Endodermal cell (in vitro differentiated cells): ENCODE data around the gene BFAR. TPM values are rescaled to one million over a fixed set of nuclear protein-coding genes. Genes with fewer than 3 reads are reported as not detected.
A peak's percentile ranks its signal among the peaks of the same experiment; 100 is the strongest.

Experiments
- DNase-seq: peaks from one replicate; pipeline ENCODE4 v3.0.0-alpha.2; 2017
- H3K27ac ChIP-seq: 2 replicates; pipeline ENCODE4 v1.5.1; 2013; ENCODE audit warnings: mild to moderate bottlenecking, low read depth, low read length, moderate library complexity
- H3K27me3 ChIP-seq: 2 replicates; pipeline ENCODE4 v1.6.1; 2013; ENCODE audit warnings: mild to moderate bottlenecking, low read length, moderate library complexity; ENCODE audit not compliant: insufficient read depth, control insufficient read depth, poor library complexity, severe bottlenecking
- H3K36me3 ChIP-seq: 2 replicates; pipeline ENCODE4 v1.7.0; 2013; ENCODE audit warnings: mild to moderate bottlenecking, low read length, moderate library complexity; ENCODE audit not compliant: control insufficient read depth, insufficient read depth
- H3K4me1 ChIP-seq: one replicate; pipeline ENCODE4 v1.7.0; 2013; ENCODE audit warnings: low read length; ENCODE audit not compliant: control insufficient read depth, insufficient read depth
- H3K4me3 ChIP-seq: 2 replicates; pipeline ENCODE4 v1.5.1; 2013; ENCODE audit warnings: mild to moderate bottlenecking, low read length, moderate library complexity
- H3K9ac ChIP-seq: 2 replicates; pipeline ENCODE4 v1.6.1; 2013; ENCODE audit warnings: mild to moderate bottlenecking, low read length, moderate library complexity; ENCODE audit not compliant: poor library complexity, severe bottlenecking; ENCODE audit errors: extremely low read depth
- H3K9me3 ChIP-seq: 2 replicates; pipeline ENCODE4 v1.6.1; 2013; ENCODE audit warnings: mild to moderate bottlenecking, low read length, moderate library complexity; ENCODE audit not compliant: control insufficient read depth
- H3K27ac Mint-ChIP-seq: 2 replicates; pipeline ENCODE4 v1.8.0; 2020; ENCODE audit warnings: mixed read lengths
- H3K27me3 Mint-ChIP-seq: 2 replicates; pipeline ENCODE4 v1.8.0; 2021; ENCODE audit warnings: mild to moderate bottlenecking, mixed read lengths; ENCODE audit not compliant: insufficient read depth
- H3K36me3 Mint-ChIP-seq: 2 replicates; pipeline ENCODE4 v1.8.0; 2020; ENCODE audit warnings: low read depth, mixed read lengths
- H3K4me1 Mint-ChIP-seq: 2 replicates; pipeline ENCODE4 v1.8.0; 2020; ENCODE audit warnings: mixed read lengths
- H3K4me3 Mint-ChIP-seq: 2 replicates; pipeline ENCODE4 v1.8.0; 2020; ENCODE audit warnings: mild to moderate bottlenecking, moderate library complexity, mixed read lengths
- H3K9me3 Mint-ChIP-seq: 2 replicates; pipeline ENCODE4 v1.8.0; 2020; ENCODE audit warnings: mild to moderate bottlenecking, mixed read lengths
- WGBS, 2 experiments: methylation state at CpG; one replicate each; pipeline versions ENCODE4 v1.1.5 to v1.1.7; 2013; ENCODE audit warnings: missing lambda C conversion rate in 2 of 2, mixed read lengths in 1 of 2; ENCODE audit not compliant: insufficient coverage in 1 of 2, insufficient read length in 1 of 2; 5-methylcytosine and 5-hydroxymethylcytosine counted together
- total RNA-seq, 2 donors: library from RNA; stranded (reverse); fragmentation: NEBNext Ultra II Directional in 1 of 2; extraction: Animal tissue kit (Norgen Biotek cat#: 25700) in 1 of 2; gene quantifications; 2 replicates in 1 of 2; 3 replicates in 1 of 2; pipeline ENCODE4 v1.2.1, GENCODE V29; 2021
- TF ChIP-seq, protein P1 (sequence below): fragments of 200-600 bp; sonication (generic); conservative IDR thresholded peaks from 2 replicates; pipeline ENCODE4 v1.5.0; 2021; ENCODE audit warnings: antibody characterized with exemption, mild to moderate bottlenecking

BFAR gene
- total RNA-seq, 2 donors from 2014 or later, result 60.1 to 73.3 TPM

- H3K9me3 ChIP-seq, result no peaks in the 10 kb centered on the region
- no peak overlapping the region for H3K27ac ChIP-seq
- no peak overlapping the region for H3K4me3 ChIP-seq
- WGBS, 2 experiments, result 96 to 97% methylated on average over 6 to 10 of the region's 10 CpGs
- no peak overlapping the region for H3K4me3 Mint-ChIP-seq
- H3K27ac Mint-ChIP-seq, result peak overlapping the region; percentile 58
- DNase-seq, result no peak
- H3K4me1 Mint-ChIP-seq, result peaks cover 30% of the 10 kb centered on the region
- H3K9me3 Mint-ChIP-seq, result no peaks in the 10 kb centered on the region
- peaks cover 67% of the 10 kb centered on the region for H3K36me3 Mint-ChIP-seq
- H3K27me3 ChIP-seq, result no peaks in the 10 kb centered on the region
- no peak overlapping the region for H3K9ac ChIP-seq
- H3K4me1 ChIP-seq, result peaks cover 3% of the 10 kb centered on the region
- TF ChIP-seq, protein P1, sequence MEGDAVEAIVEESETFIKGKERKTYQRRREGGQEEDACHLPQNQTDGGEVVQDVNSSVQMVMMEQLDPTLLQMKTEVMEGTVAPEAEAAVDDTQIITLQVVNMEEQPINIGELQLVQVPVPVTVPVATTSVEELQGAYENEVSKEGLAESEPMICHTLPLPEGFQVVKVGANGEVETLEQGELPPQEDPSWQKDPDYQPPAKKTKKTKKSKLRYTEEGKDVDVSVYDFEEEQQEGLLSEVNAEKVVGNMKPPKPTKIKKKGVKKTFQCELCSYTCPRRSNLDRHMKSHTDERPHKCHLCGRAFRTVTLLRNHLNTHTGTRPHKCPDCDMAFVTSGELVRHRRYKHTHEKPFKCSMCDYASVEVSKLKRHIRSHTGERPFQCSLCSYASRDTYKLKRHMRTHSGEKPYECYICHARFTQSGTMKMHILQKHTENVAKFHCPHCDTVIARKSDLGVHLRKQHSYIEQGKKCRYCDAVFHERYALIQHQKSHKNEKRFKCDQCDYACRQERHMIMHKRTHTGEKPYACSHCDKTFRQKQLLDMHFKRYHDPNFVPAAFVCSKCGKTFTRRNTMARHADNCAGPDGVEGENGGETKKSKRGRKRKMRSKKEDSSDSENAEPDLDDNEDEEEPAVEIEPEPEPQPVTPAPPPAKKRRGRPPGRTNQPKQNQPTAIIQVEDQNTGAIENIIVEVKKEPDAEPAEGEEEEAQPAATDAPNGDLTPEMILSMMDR, result no peak
- H3K27me3 Mint-ChIP-seq, result no peaks in the 10 kb centered on the region
- peaks cover 60% of the 10 kb centered on the region for H3K36me3 ChIP-seq
Observed at GRCh38 chr16:14640538-14640937, 7.8 kb downstream of the BFAR start.

DNA sequence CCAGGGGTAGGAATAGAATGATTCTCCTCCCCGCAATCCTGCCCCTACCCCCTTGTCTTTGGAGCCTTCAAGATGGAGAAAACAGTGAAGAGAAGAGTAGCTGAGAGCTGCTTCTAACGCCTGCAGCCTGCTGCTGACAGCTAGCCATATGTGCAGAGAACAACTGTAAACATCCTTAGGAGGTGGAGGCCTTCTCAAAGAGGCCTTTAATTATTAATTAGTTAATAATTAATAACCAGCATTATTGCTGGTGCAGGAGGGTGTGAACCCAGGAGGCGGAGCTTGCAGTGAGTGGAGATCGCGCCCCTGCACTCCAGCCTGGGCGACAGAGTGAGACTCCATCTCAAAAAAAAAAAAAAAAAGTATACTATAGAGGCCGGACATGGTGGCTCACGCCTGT is 8.5 kb downstream of the BFAR start:
- Mint-ChIP-seq H3K9me3 (no peaks in the 10 kb centered on the region), H3K36me3 (peaks cover 68% of the 10 kb centered on the region), H3K4me3 (no peak overlapping the region), H3K27me3 (no peaks in the 10 kb centered on the region), H3K27ac (no peak overlapping the region), H3K4me1 (peaks cover 25% of the 10 kb centered on the region)
- no peak for DNase-seq
- H3K27me3 ChIP-seq, result no peaks in the 10 kb centered on the region
- H3K9ac ChIP-seq, result no peak overlapping the region
- H3K36me3 ChIP-seq, result peaks cover 67% of the 10 kb centered on the region
- H3K4me3 ChIP-seq, result no peak overlapping the region
- peaks cover 3% of the 10 kb centered on the region for H3K4me1 ChIP-seq
- H3K27ac ChIP-seq, result no peak overlapping the region
- H3K9me3 ChIP-seq, result no peaks in the 10 kb centered on the region
- TF ChIP-seq, protein P1, result no peak
- WGBS, 2 experiments, result 95 to 100% methylated on average over 1 to 8 of the region's 8 CpGs

DNA sequence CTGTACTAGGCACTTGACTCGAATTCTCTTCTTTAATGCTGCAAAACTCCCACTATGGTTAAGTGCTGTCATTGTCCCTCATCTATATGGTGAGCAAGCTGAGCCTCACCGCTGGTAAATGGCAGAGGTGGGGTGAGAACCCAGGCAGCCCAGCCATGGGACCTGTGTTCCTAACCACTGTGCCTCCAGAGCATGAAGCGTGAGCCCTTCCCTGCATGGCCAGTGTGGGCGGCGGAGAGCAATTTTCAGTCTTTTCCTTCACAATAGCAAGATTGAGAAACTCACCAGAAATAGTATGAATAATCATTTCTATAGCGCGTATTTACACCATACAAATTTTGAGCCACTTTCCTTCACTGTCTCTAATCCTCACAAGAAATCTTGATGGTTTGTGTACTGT is 9.2 kb downstream of the BFAR start:
- peaks cover 72% of the 10 kb centered on the region for H3K36me3 Mint-ChIP-seq
- H3K27ac Mint-ChIP-seq, result no peak overlapping the region
- Histone ChIP-seq H3K4me3 (no peak overlapping the region), H3K27me3 (no peaks in the 10 kb centered on the region), H3K27ac (no peak overlapping the region), H3K36me3 (peaks cover 72% of the 10 kb centered on the region), H3K9me3 (no peaks in the 10 kb centered on the region), H3K9ac (no peak overlapping the region), H3K4me1 (peaks cover 3% of the 10 kb centered on the region)
- 91 to 94% methylated on average over 6 to 7 of the region's 7 CpGs for WGBS, 2 experiments
- H3K4me1 Mint-ChIP-seq, result peaks cover 18% of the 10 kb centered on the region
- peak; percentile 52 for DNase-seq
- no peaks in the 10 kb centered on the region for H3K9me3 Mint-ChIP-seq
- no peaks in the 10 kb centered on the region for H3K27me3 Mint-ChIP-seq
- TF ChIP-seq, protein P1, result peak; percentile 39
- no peak overlapping the region for H3K4me3 Mint-ChIP-seq
